RWPE2 (cell line): ENCODE measurements around the gene CRYBG1.
"Not testable (repeated sequence)": the region's sequence is repeated elsewhere in the genome, so short reads cannot be mapped to it uniquely, and the experiment has no call there.

ENCODE experiments used
- ATAC-seq: fragments of 200-7000 bp; cut with Tn5 transposase; 3 replicates; pipeline ENCODE4 v1.9.1; 2021; ENCODE audit warnings: low read depth
- DNase-seq: peaks from one replicate; pipeline ENCODE4 v3.0.0-alpha.2; 2020; ENCODE audit warnings: low spot score
- H3K27ac ChIP-seq: fragments of 450-650 bp; 2 replicates; pipeline ENCODE4 v1.5.1; 2017; ENCODE audit warnings: mild to moderate bottlenecking; ENCODE audit not compliant: poor library complexity, severe bottlenecking
- H3K27me3 ChIP-seq: fragments of 250-450 bp; sonication (Bioruptor Pico); 2 replicates; pipeline ENCODE4 v1.5.1; 2021; ENCODE audit warnings: mild to moderate bottlenecking, moderate library complexity; ENCODE audit not compliant: insufficient read depth, poor library complexity, severe bottlenecking
- H3K36me3 ChIP-seq: fragments of 250-450 bp; sonication (Bioruptor Pico); 2 replicates; pipeline ENCODE4 v1.5.1; 2020; ENCODE audit warnings: low read depth, mild to moderate bottlenecking, moderate library complexity
- H3K4me1 ChIP-seq: fragments of 250-450 bp; sonication (Bioruptor Pico); 2 replicates; pipeline ENCODE4 v1.5.1; 2021; ENCODE audit warnings: mild to moderate bottlenecking, moderate library complexity; ENCODE audit not compliant: insufficient read depth, poor library complexity, severe bottlenecking
- H3K4me3 ChIP-seq: fragments of 250-450 bp; sonication (Bioruptor Pico); 2 replicates; pipeline ENCODE4 v1.5.1; 2021; ENCODE audit warnings: mild to moderate bottlenecking, moderate library complexity; ENCODE audit not compliant: severe bottlenecking
- H3K9me3 ChIP-seq: fragments of 250-450 bp; sonication (Bioruptor Pico); 2 replicates; pipeline ENCODE4 v1.5.1; 2021; ENCODE audit warnings: mild to moderate bottlenecking, moderate library complexity; ENCODE audit not compliant: severe bottlenecking
- CTCF ChIP-seq: fragments of 450-650 bp; IDR thresholded peaks from one replicate; pipeline ENCODE4 v1.5.1; 2017; ENCODE audit warnings: mild to moderate bottlenecking, moderate library complexity; ENCODE audit not compliant: poor library complexity, severe bottlenecking

CRYBG1 gene

GRCh38 chr6:106581468-106581867 lies 221.0 kb downstream of the CRYBG1 start:
- TF ChIP-seq CTCF, result no peak
- Histone ChIP-seq H3K27ac (no peak overlapping the region), H3K27me3 (no peaks in the 10 kb centered on the region), H3K36me3 (peaks cover 2% of the 10 kb centered on the region), H3K4me3 (no peak overlapping the region), H3K4me1 (no peaks in the 10 kb centered on the region), H3K9me3 (no peaks in the 10 kb centered on the region)
- ATAC-seq, result no peak
- no peak for DNase-seq

- H3K27me3 ChIP-seq, result no peaks in the 10 kb centered on the region
- no peak for TF ChIP-seq CTCF
- H3K36me3 ChIP-seq, result peaks cover 4% of the 10 kb centered on the region
- no peaks in the 10 kb centered on the region for H3K9me3 ChIP-seq
- DNase-seq (no peak), ATAC-seq (peak; percentile 62; the same call in 2 of the 3 replicates)
- H3K4me1 ChIP-seq, result no peaks in the 10 kb centered on the region
- no peak overlapping the region for H3K27ac ChIP-seq
- H3K4me3 ChIP-seq, result no peak overlapping the region
These were observed 226.4 kb downstream of the CRYBG1 start for GRCh38 chr6:106586815-106587415.

GRCh38 chr6:106588937-106589336 lies 228.4 kb downstream of the CRYBG1 start:
- not testable (repeated sequence) for DNase-seq, H3K4me3 ChIP-seq, H3K36me3 ChIP-seq, H3K27ac ChIP-seq, H3K4me1 ChIP-seq, H3K9me3 ChIP-seq, ATAC-seq, H3K27me3 ChIP-seq

GRCh38 chr6:106591111-106591825 lies 230.8 kb downstream of the CRYBG1 start:
- ATAC-seq (peak; percentile 78), DNase-seq (no peak)
- no peaks in the 10 kb centered on the region for H3K27me3 ChIP-seq
- TF ChIP-seq CTCF, result no peak
- no peaks in the 10 kb centered on the region for H3K9me3 ChIP-seq
- no peaks in the 10 kb centered on the region for H3K4me1 ChIP-seq
- H3K4me3 ChIP-seq, result no peak overlapping the region
- H3K27ac ChIP-seq, result peak overlapping the region; percentile 2
- H3K36me3 ChIP-seq, result peaks cover 4% of the 10 kb centered on the region

- DNase-seq, result no peak
- H3K36me3 ChIP-seq, result peaks cover 9% of the 10 kb centered on the region
These were observed 238.9 kb downstream of the CRYBG1 start for GRCh38 chr6:106599440-106599839.

More at GRCh38 chr6:106599440-106599839, 238.9 kb downstream of the CRYBG1 start:
- Histone ChIP-seq H3K9me3 (no peaks in the 10 kb centered on the region), H3K4me1 (no peaks in the 10 kb centered on the region), H3K4me3 (no peak overlapping the region), H3K27me3 (no peaks in the 10 kb centered on the region), H3K27ac (no peak overlapping the region)
- no peak for TF ChIP-seq CTCF
- ATAC-seq, result no peak
